Pancreas (tissue), 10 donors: ENCODE data around the gene DMRTA2. TPM values are rescaled to one million over a fixed set of nuclear protein-coding genes. Genes with fewer than 3 reads are reported as not detected.

Experiments used
- ATAC-seq, 4 donors: fragments of 200-7000 bp; cut with Tn5 transposase; one replicate each; pipeline versions ENCODE4 v1.8.0 to v1.9.1; 2020; ENCODE audit warnings: mild to moderate bottlenecking in 4 of 4, moderate library complexity in 4 of 4
- DNase-seq, 6 donors: peaks; one replicate each; pipeline ENCODE4 v3.0.0-alpha.2; 2020
- FAIRE-seq: peaks from 2 replicates; lab custom pipeline; 2012; peaks lifted over from hg19 to GRCh38; lab: Jason Lieb, UNC
- H3K27ac ChIP-seq, 4 donors: fragments of 200-600 bp; sonication (generic); 1 replicate in 3 of 4; 2 replicates in 1 of 4; pipeline versions ENCODE4 v1.5.0 to v1.8.0; 2020
- H3K27me3 ChIP-seq, 4 donors: fragments of 200-600 bp; one replicate each; pipeline ENCODE4 v1.8.0; 2021
- H3K36me3 ChIP-seq, 3 donors: fragments of 200-600 bp; sonication (generic) in 1 of 3; one replicate each; pipeline versions ENCODE4 v1.5.0 to v1.8.0; 2020 to 2021
- H3K4me1 ChIP-seq, 3 donors: fragments of 200-600 bp; one replicate each; pipeline ENCODE4 v1.8.0; 2021
- H3K4me3 ChIP-seq, 4 donors: fragments of 200-600 bp; sonication (generic) in 2 of 4; one replicate each; pipeline versions ENCODE4 v1.5.0 to v1.8.0; 2020 to 2021
- H3K9me3 ChIP-seq, 4 donors: fragments of 200-600 bp; one replicate each; pipeline ENCODE4 v1.8.0; 2021
- CTCF ChIP-seq, 4 donors: fragments of 200-600 bp; sonication (generic) in 3 of 4; IDR thresholded peaks; one replicate each; pipeline versions ENCODE4 v1.5.0 to v1.8.0; 2021; ENCODE audit warnings: antibody characterized with exemption in 4 of 4
- WGBS, 2 donors: extraction: QIAGEN DNeasy Blood & Tissue Kit; methylation state at CpG; one replicate each; pipeline ENCODE4 v1.1.7; 2013; 5-methylcytosine and 5-hydroxymethylcytosine counted together
- intact Hi-C, 3 donors: fragments of 100-400 bp; cut with DNase I; formaldehyde crosslinking; loops; one replicate each; pipeline versions ENCODE4 v1.11.1 to v1.14.2; 2022
- polyA plus RNA-seq, 2 donors: library from polyadenylated mRNA; stranded (reverse); fragments of 200-250 nt; gene quantifications; one replicate each; pipeline ENCODE4 v1.2.3, GENCODE V29; 2013
- total RNA-seq, 6 donors: library from RNA; stranded (reverse); fragmentation: NEBNext Ultra II Directional in 4 of 6; extraction: Animal tissue kit (Norgen Biotek cat#: 25700) in 4 of 6; gene quantifications; one replicate each; pipeline versions ENCODE4 v1.2.1 to v1.2.4, GENCODE V29; 2021 to 2023
- donor health status: healthy with polysubstance abuse.
- donor health status: DM: no; HTN: no; CAD: no; lungs with moderate emphysema.
- donor health status: DM: no; HTN: no; CAD: no.
- donor health status: control.
- donor health status: control.
- donor health status: Bipolar disorder and iron deficiency.
- donor health status: DM: yes; HTN: yes; CAD: no.
- donor health status: DM: no; HTN: no; CAD: no.
- donor health status: DM: no; HTN: no; CAD: no.
- donor health status: DM: yes; HTN: yes; CAD: no.

The DMRTA2 gene
- total and polyA plus RNA-seq, 8 donors: 0.02 TPM; not detected in 7

DNA sequence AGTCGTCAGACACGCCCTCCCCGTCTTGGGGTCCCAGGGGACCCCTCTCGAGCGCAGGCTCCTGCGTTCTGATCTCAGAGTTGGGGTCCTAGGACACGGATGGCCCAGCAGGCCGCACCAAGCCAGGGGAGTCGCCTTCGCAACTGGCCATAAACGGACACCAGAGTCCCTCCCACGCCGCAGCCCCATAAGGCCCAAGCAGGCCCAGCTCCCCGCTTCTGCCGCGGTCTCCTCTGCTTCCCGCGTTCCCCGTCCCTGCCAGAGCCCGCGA is 633 bp downstream of the DMRTA2 start:
- Histone ChIP-seq H3K36me3 (no peaks in the 10 kb centered on the region), H3K4me3 (peak overlapping the region in 1 of 4 donors; percentile 28), H3K4me1 (peaks cover 0 to 8% (median 4%) of the 10 kb centered on the region in 3 donors), H3K27me3 (peaks cover 9 to 86% (median 36%) of the 10 kb centered on the region in 4 donors), H3K27ac (no peak overlapping the region), H3K9me3 (no peaks in the 10 kb centered on the region)
- intact Hi-C loops: no loop called here
- ATAC-seq: no peak
- no peak for DNase-seq
- TF ChIP-seq CTCF (IDR thresholded peaks at IDR 0.05): no peak
- no peak for FAIRE-seq
- WGBS, 2 donors: 10 to 11% methylated on average over 21 of the region's 21 CpGs

DNA sequence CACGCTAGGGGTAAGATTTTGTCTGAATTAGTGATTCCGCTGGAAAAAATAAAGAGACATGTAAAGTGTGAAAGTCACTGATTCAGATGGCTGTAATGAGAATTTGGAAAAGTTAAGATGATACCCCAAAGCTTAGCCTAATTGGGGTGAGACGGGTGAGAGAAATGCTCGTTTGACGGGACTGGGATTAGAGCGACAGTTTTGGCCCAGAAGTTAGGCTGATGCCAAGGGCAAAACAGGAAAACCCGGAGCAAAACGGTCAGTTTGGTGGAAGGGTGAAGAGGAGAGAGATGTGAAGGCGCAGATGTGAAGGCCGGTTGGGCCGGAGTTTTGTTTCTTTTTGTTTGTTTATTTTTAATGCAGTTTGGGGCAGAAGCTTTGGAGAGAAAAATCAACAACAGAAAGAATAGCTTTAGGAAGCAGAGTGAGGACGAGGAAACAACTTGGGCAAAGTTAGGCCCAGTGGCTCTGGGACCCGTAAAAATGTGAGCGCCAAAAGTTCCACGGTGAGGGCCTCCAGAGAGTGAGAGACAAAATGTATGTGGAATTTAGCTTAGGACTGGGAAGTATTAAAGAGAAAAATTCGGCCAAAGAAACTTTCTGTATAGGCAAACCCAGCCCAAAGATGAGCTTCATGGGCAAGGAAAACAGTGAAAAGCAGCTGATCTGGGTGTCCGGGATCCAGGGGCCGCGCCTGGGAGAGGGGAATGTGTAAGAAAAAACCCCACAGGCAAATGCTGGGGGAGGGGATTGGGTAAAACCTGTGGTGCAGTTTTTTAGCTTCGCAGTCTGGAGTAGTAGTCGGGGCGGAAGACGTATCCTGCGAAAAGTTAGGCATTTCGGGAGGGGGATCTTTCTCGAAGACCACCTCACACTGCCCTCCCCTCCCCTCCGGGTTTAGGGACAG is 1.2 kb downstream of the DMRTA2 start:
- Histone ChIP-seq H3K4me1 (peaks cover 0 to 8% (median 4%) of the 10 kb centered on the region in 3 donors), H3K36me3 (no peaks in the 10 kb centered on the region), H3K9me3 (no peaks in the 10 kb centered on the region), H3K4me3 (no peak overlapping the region), H3K27me3 (peaks cover 9 to 86% (median 37%) of the 10 kb centered on the region in 4 donors), H3K27ac (no peak overlapping the region)
- no peak for TF ChIP-seq CTCF (IDR thresholded peaks at IDR 0.05)
- ATAC-seq (no peak), DNase-seq (no peak), FAIRE-seq (no peak)
- intact Hi-C loops: no loop called here
- WGBS, 2 donors: 27 to 30% methylated on average over 27 of the region's 27 CpGs

DNA sequence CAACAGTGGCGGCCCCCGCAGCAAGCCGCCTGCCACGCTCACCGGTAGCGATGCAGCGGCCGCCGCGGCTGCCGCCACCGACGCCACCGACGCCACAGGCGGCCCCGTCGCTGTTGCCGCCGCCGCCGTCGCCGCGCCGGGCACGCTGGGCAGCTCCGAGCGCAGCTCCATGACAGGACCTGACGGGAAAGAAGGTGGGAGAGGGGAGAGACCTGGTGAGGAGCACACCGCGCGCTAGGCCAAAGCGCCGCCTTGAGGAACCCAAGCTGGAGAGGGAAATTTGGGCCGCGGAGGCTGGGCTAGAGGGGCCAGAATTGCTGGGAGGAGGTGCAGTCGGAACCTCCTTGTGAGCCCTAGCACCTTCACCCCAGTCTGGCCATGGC is 1.9 kb downstream of the DMRTA2 start:
- intact Hi-C loops: no loop called here
- ATAC-seq: no peak
- Histone ChIP-seq H3K36me3 (no peaks in the 10 kb centered on the region), H3K9me3 (no peaks in the 10 kb centered on the region), H3K4me3 (peak overlapping the region in 1 of 4 donors; percentile 18), H3K4me1 (peaks cover 0 to 8% (median 4%) of the 10 kb centered on the region in 3 donors), H3K27me3 (peaks cover 9 to 85% (median 33%) of the 10 kb centered on the region in 4 donors), H3K27ac (no peak overlapping the region)
- WGBS, 2 donors: 10 to 12% methylated on average over 16 to 38 of the region's 38 CpGs
- no peak for DNase-seq
- no peak for TF ChIP-seq CTCF (IDR thresholded peaks at IDR 0.05)
- FAIRE-seq: no peak

- intact Hi-C loops: no loop called here
- no peaks in the 10 kb centered on the region for H3K9me3 ChIP-seq
- peaks cover 0 to 8% (median 4%) of the 10 kb centered on the region in 3 donors for H3K4me1 ChIP-seq
- H3K4me3 ChIP-seq: peak overlapping the region in 1 of 4 donors; percentile 18
- no peak for ATAC-seq
- H3K27me3 ChIP-seq: peaks cover 9 to 85% (median 34%) of the 10 kb centered on the region in 4 donors
- peak in 1 of 6 donors; percentile 54 for DNase-seq
- no peak for FAIRE-seq
- WGBS, 2 donors: 5 to 8% methylated on average over 55 to 69 of the region's 69 CpGs
- H3K27ac ChIP-seq: no peak overlapping the region
- no peaks in the 10 kb centered on the region for H3K36me3 ChIP-seq
- no peak for TF ChIP-seq CTCF (IDR thresholded peaks at IDR 0.05)
Measured at GRCh38 chr1:50420689-50421365, 2.4 kb downstream of the DMRTA2 start.
